DOHH2 (cell line): ENCODE measurements around the gene LYPD6.

Source experiments
- EZH2phosphoT487 ChIP-seq: fragments of 200-600 bp; sonication (generic); IDR thresholded peaks from 2 replicates; pipeline ENCODE4 v1.6.1; 2017; ENCODE audit warnings: borderline replicate concordance, mild to moderate bottlenecking, antibody characterized with exemption, low read length, moderate library complexity, mixed read lengths
- TF ChIP-seq, protein P1 (sequence below): fragments of 200-600 bp; sonication (generic); IDR thresholded peaks from one replicate; pipeline ENCODE4 v1.5.1; 2014; ENCODE audit warnings: antibody characterized with exemption, mild to moderate bottlenecking, low read depth, low read length; ENCODE audit not compliant: poor library complexity, severe bottlenecking

DNA sequence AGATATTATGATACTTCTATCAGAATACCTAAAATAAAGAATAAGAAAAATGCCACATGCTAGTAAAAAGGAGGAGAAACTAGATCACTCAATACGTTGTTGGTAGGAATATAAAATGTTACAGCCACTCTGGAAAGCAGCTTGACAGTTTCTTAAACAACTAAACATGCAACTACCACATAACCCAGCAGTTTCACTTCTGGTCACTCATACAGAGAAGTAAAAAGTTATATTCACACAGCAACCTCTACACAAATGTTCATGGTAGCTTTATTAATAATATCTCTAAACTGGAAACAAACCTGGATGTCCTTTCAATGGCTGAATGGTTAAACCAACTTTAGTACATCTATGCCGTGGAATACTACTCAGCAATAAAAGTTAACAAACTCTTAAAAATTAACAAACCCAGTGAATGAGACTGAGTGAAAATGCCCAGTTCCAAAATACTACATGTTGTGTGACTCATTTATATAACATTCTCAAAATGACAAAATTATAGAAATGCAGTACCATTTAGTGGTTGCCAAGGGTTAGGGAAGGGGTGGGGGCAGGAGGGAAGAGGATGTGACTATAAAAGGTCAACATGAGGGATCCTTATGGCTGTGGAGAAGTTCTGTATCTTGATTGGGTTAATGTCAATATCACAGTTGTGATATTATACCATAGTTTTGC is 133.1 kb downstream of the LYPD6 start:
- TF ChIP-seq, protein P1, sequence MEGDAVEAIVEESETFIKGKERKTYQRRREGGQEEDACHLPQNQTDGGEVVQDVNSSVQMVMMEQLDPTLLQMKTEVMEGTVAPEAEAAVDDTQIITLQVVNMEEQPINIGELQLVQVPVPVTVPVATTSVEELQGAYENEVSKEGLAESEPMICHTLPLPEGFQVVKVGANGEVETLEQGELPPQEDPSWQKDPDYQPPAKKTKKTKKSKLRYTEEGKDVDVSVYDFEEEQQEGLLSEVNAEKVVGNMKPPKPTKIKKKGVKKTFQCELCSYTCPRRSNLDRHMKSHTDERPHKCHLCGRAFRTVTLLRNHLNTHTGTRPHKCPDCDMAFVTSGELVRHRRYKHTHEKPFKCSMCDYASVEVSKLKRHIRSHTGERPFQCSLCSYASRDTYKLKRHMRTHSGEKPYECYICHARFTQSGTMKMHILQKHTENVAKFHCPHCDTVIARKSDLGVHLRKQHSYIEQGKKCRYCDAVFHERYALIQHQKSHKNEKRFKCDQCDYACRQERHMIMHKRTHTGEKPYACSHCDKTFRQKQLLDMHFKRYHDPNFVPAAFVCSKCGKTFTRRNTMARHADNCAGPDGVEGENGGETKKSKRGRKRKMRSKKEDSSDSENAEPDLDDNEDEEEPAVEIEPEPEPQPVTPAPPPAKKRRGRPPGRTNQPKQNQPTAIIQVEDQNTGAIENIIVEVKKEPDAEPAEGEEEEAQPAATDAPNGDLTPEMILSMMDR = no peak
- TF ChIP-seq EZH2phosphoT487 = no peak
